ENCODE results near the gene NEGR1.

GRCh38 chr1:71414179-71414578, 868.2 kb downstream of the NEGR1 start:
- TF ChIP-seq, protein P1, sequence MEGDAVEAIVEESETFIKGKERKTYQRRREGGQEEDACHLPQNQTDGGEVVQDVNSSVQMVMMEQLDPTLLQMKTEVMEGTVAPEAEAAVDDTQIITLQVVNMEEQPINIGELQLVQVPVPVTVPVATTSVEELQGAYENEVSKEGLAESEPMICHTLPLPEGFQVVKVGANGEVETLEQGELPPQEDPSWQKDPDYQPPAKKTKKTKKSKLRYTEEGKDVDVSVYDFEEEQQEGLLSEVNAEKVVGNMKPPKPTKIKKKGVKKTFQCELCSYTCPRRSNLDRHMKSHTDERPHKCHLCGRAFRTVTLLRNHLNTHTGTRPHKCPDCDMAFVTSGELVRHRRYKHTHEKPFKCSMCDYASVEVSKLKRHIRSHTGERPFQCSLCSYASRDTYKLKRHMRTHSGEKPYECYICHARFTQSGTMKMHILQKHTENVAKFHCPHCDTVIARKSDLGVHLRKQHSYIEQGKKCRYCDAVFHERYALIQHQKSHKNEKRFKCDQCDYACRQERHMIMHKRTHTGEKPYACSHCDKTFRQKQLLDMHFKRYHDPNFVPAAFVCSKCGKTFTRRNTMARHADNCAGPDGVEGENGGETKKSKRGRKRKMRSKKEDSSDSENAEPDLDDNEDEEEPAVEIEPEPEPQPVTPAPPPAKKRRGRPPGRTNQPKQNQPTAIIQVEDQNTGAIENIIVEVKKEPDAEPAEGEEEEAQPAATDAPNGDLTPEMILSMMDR (IDR thresholded peaks at IDR 0.05): no peak
- TF ChIP-seq ZFX (IDR thresholded peaks at IDR 0.05; ENCODE audit: borderline replicate concordance): no peak

Data from 22Rv1 (cell line).